Keratinocyte (primary cell): Measurements from ENCODE around the gene PLG. TPM values are rescaled to one million over a fixed set of nuclear protein-coding genes. Genes with fewer than 3 reads are reported as not detected.

ENCODE experiments used
- DNase-seq: peaks from one replicate; pipeline ENCODE4 v3.0.0-alpha.2; 2011; ENCODE audit warnings: low read depth, missing footprints, low spot score
- FAIRE-seq: peaks from 2 replicates; lab custom pipeline; 2011; peaks lifted over from hg19 to GRCh38; lab: Jason Lieb, UNC
- H2AFZ ChIP-seq: 2 replicates; pipeline ENCODE4 v1.6.0; 2012; ENCODE audit warnings: low read length, control low read depth, inconsistent platforms; ENCODE audit not compliant: control insufficient read depth
- H3K27ac ChIP-seq: 2 replicates; pipeline ENCODE4 v1.5.1; 2011; ENCODE audit warnings: low read length; ENCODE audit not compliant: control insufficient read depth, insufficient read depth
- H3K27me3 ChIP-seq: 3 replicates; pipeline ENCODE4 v1.6.0; 2011; ENCODE audit warnings: low read length; ENCODE audit not compliant: control insufficient read depth, insufficient read depth; ENCODE audit errors: extremely low read depth
- H3K36me3 ChIP-seq, 2 experiments: 2 replicates in 1 of 2; 3 replicates in 1 of 2; pipeline ENCODE4 v1.5.1; 2011; ENCODE audit warnings: low read length in 2 of 2, mild to moderate bottlenecking in 1 of 2; ENCODE audit not compliant: control insufficient read depth in 2 of 2, insufficient read depth in 2 of 2; ENCODE audit errors: extremely low read depth in 1 of 2
- H3K4me1 ChIP-seq: 3 replicates; pipeline ENCODE4 v1.5.1; 2011; ENCODE audit warnings: low read length; ENCODE audit not compliant: control insufficient read depth, insufficient read depth; ENCODE audit errors: extremely low read depth
- H3K4me2 ChIP-seq: 3 replicates; pipeline ENCODE4 v1.6.0; 2011; ENCODE audit warnings: low read depth, low read length; ENCODE audit not compliant: control insufficient read depth, insufficient read depth; ENCODE audit errors: extremely low read depth
- H3K4me3 ChIP-seq, 3 experiments: fragments of 200-600 bp in 1 of 3; sonication (generic) in 1 of 3; 2 replicates in 2 of 3; 3 replicates in 1 of 3; pipeline ENCODE4 v1.5.1; 2011 to 2016; ENCODE audit warnings: low read length in 3 of 3, mild to moderate bottlenecking in 3 of 3, control low read depth in 2 of 3, inconsistent platforms in 1 of 3, low read depth in 1 of 3, mixed read lengths in 1 of 3, mixed run types in 1 of 3, moderate library complexity in 1 of 3; ENCODE audit not compliant: control insufficient read depth in 2 of 3, insufficient read depth in 2 of 3; ENCODE audit errors: extremely low read depth in 1 of 3
- H3K79me2 ChIP-seq: 2 replicates; pipeline ENCODE4 v1.6.0; 2012; ENCODE audit warnings: low read length; ENCODE audit not compliant: control insufficient read depth, insufficient read depth
- H3K9ac ChIP-seq: 3 replicates; pipeline ENCODE4 v1.6.0; 2011; ENCODE audit warnings: low read length; ENCODE audit not compliant: control insufficient read depth, insufficient read depth; ENCODE audit errors: extremely low read depth
- H3K9me1 ChIP-seq: 3 replicates; pipeline ENCODE4 v1.6.0; 2011; ENCODE audit warnings: low read length; ENCODE audit not compliant: control insufficient read depth, insufficient read depth; ENCODE audit errors: extremely low read depth
- H3K9me3 ChIP-seq: 2 replicates; pipeline ENCODE4 v1.5.1; 2012; ENCODE audit warnings: low read depth, low read length; ENCODE audit not compliant: control insufficient read depth
- H4K20me1 ChIP-seq: 3 replicates; pipeline ENCODE4 v1.6.0; 2011; ENCODE audit warnings: low read length; ENCODE audit not compliant: control insufficient read depth, insufficient read depth; ENCODE audit errors: extremely low read depth
- EZH2 ChIP-seq: IDR thresholded peaks from one replicate; pipeline ENCODE4 v1.6.1; 2012; ENCODE audit warnings: inconsistent platforms, mild to moderate bottlenecking, low read length, moderate library complexity
- dilution Hi-C: fragments of 300-500 bp; cut with MboI; formaldehyde crosslinking; loops from one replicate; pipeline ENCODE4 v1.7.0; 2020; ENCODE audit warnings: low sequenced_read_pairs; ENCODE audit not compliant: extremely low pct_ligation_motif_present
- polyA plus RNA-seq, 5 experiments: library from polyadenylated mRNA; depleted of rRNA in 3 of 5; stranded (reverse) in 3 of 5; stranded (forward) in 1 of 5; unstranded in 1 of 5; fragments of >200 nt; gene quantifications; 1 replicate in 1 of 5; 2 replicates in 3 of 5; 3 replicates in 1 of 5; pipeline versions ENCODE4 v1.2.1 to v1.2.3, GENCODE V29; 2011 to 2012; ENCODE audit warnings: missing spikeins in 2 of 5, low read depth in 1 of 5, low replicate concordance in 1 of 5
- TF ChIP-seq, protein P1 (sequence below), 3 experiments: IDR thresholded peaks in 1 of 3; conservative IDR thresholded peaks in 1 of 3; optimal IDR thresholded peaks in 1 of 3; 2 replicates in 2 of 3; 3 replicates in 1 of 3; pipeline versions ENCODE3 to v1.5.1; 2011; ENCODE audit warnings: low read length in 3 of 3, mild to moderate bottlenecking in 3 of 3, moderate library complexity in 2 of 3, control low read depth in 1 of 3, inconsistent platforms in 1 of 3; ENCODE audit not compliant: insufficient read depth in 2 of 3; ENCODE audit errors: extremely low read depth in 1 of 3

PLG gene
- polyA plus RNA-seq, 1 donor (not counting 4 experiments of a cell fraction or from before 2014, with no cell fraction given): not detected

DNA sequence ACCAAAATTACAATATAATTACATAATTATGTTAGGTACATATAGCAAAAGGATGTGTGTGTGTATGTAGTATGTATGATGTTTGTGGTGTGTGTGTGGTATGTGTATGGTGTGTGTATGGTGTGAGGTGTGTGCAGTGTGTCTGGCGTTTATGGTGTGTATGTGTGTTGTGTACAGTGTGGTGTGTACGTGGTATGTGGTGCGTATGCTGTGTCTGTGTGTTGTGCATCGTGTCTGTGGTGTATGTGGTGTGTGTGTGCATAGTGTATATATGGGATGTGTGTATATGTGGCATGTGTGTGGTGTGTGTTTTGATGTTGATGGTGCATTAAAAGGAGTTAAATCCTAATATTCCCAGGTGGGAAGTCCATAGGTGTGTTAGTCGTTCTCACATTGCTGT is 62.8 kb downstream of the PLG start:
- H3K9me3 ChIP-seq: no peaks in the 10 kb centered on the region
- dilution Hi-C loops: no loop called here
- FAIRE-seq (no peak), DNase-seq (no peak)
- no peaks in the 10 kb centered on the region for H3K79me2 ChIP-seq
- no peaks in the 10 kb centered on the region for H3K27me3 ChIP-seq
- no peak overlapping the region for H3K4me3 ChIP-seq
- H3K4me2 ChIP-seq: no peak overlapping the region
- no peak overlapping the region for H3K27ac ChIP-seq
- H4K20me1 ChIP-seq: no peaks in the 10 kb centered on the region
- no peaks in the 10 kb centered on the region for H3K36me3 ChIP-seq
- H2AFZ ChIP-seq: no peak overlapping the region
- no peaks in the 10 kb centered on the region for H3K4me1 ChIP-seq
- no peak overlapping the region for H3K9ac ChIP-seq
- H3K9me1 ChIP-seq: no peaks in the 10 kb centered on the region
- TF ChIP-seq EZH2: no peak
- TF ChIP-seq, protein P1, sequence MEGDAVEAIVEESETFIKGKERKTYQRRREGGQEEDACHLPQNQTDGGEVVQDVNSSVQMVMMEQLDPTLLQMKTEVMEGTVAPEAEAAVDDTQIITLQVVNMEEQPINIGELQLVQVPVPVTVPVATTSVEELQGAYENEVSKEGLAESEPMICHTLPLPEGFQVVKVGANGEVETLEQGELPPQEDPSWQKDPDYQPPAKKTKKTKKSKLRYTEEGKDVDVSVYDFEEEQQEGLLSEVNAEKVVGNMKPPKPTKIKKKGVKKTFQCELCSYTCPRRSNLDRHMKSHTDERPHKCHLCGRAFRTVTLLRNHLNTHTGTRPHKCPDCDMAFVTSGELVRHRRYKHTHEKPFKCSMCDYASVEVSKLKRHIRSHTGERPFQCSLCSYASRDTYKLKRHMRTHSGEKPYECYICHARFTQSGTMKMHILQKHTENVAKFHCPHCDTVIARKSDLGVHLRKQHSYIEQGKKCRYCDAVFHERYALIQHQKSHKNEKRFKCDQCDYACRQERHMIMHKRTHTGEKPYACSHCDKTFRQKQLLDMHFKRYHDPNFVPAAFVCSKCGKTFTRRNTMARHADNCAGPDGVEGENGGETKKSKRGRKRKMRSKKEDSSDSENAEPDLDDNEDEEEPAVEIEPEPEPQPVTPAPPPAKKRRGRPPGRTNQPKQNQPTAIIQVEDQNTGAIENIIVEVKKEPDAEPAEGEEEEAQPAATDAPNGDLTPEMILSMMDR (optimal IDR thresholded peaks at IDR 0.05 in 1 of 3, IDR thresholded peaks at IDR 0.05 in 1 of 3, conservative IDR thresholded peaks at IDR 0.05 in 1 of 3; ENCODE audit: extremely low read depth in 1 of 3, insufficient read depth in 2 of 3, low read length in 3 of 3): no peak

DNA sequence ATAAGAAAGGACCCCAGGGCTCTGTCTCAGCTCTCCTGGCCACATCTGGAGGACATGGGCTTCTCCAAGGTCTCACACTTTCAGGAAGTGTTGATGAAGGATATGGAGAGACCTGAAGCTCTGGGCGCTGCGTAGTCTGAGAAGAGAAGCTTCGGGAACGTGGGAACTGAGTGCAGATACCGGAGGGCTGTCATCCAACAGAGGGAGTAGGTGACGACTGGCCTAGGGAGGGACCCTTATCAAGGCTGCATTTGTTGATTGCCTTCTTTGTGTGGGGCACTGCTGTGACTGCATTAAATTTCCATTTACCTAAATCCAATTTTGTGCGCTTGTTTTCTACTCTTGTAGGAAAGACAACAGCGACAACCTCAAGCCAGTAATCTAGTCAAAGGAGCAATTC is 63.4 kb downstream of the PLG start:
- Histone ChIP-seq H3K9ac (no peak overlapping the region), H3K9me3 (no peaks in the 10 kb centered on the region), H3K4me1 (no peaks in the 10 kb centered on the region), H3K4me2 (no peak overlapping the region), H3K27me3 (no peaks in the 10 kb centered on the region), H3K27ac (no peak overlapping the region), H3K36me3 (no peaks in the 10 kb centered on the region), H3K4me3 (no peak overlapping the region), H2AFZ (no peak overlapping the region), H4K20me1 (no peaks in the 10 kb centered on the region), H3K9me1 (no peaks in the 10 kb centered on the region), H3K79me2 (no peaks in the 10 kb centered on the region)
- DNase-seq (no peak), FAIRE-seq (no peak)
- TF ChIP-seq, protein P1 (optimal IDR thresholded peaks at IDR 0.05 in 1 of 3, IDR thresholded peaks at IDR 0.05 in 1 of 3, conservative IDR thresholded peaks at IDR 0.05 in 1 of 3; ENCODE audit: extremely low read depth in 1 of 3, insufficient read depth in 2 of 3, low read length in 3 of 3): no peak
- TF ChIP-seq EZH2: no peak
- dilution Hi-C loops: no loop called here
